ENCODE results near the gene EIF3D.

DNA sequence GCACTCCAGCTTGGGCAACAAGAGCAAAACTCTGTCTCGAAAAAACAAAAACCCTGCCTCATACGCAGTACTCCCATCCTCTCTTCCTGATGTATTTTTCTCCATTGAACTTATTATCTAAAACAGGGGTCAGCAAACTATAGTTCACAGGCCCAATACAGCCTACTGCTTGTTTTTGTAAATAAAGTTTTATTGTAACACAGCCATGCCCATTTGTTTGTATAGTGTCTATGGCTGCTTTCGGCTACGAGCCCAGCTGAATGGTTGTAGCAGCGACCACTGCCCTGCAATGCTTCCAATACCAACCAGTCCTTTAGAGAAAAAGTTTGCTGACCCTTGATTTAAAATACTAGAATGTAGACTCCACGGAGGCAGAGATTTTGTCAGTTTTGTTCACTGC, 53.6 kb downstream of the EIF3D start:
- TF ChIP-seq, protein P1, sequence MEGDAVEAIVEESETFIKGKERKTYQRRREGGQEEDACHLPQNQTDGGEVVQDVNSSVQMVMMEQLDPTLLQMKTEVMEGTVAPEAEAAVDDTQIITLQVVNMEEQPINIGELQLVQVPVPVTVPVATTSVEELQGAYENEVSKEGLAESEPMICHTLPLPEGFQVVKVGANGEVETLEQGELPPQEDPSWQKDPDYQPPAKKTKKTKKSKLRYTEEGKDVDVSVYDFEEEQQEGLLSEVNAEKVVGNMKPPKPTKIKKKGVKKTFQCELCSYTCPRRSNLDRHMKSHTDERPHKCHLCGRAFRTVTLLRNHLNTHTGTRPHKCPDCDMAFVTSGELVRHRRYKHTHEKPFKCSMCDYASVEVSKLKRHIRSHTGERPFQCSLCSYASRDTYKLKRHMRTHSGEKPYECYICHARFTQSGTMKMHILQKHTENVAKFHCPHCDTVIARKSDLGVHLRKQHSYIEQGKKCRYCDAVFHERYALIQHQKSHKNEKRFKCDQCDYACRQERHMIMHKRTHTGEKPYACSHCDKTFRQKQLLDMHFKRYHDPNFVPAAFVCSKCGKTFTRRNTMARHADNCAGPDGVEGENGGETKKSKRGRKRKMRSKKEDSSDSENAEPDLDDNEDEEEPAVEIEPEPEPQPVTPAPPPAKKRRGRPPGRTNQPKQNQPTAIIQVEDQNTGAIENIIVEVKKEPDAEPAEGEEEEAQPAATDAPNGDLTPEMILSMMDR (conservative IDR thresholded peaks at IDR 0.05 in 1 of 2, IDR thresholded peaks at IDR 0.05 in 1 of 2; ENCODE audit: extremely low read depth in 1 of 2, insufficient read depth in 1 of 2, low read depth in 1 of 2, low read length in 2 of 2), result no peak
- no peak for TF ChIP-seq EZH2 (IDR thresholded peaks at IDR 0.05; ENCODE audit: borderline replicate concordance, low read length)
